Measurements from ENCODE around the gene EOGT. TPM values are rescaled to one million over a fixed set of nuclear protein-coding genes. Genes with fewer than 3 reads are reported as not detected.

EOGT gene
- total RNA-seq, 2 experiments from 2014 or later: 5.9 to 10.8 TPM

- Histone ChIP-seq H3K27ac (ENCODE audit: low read depth, low read length, poor library complexity, severe bottlenecking) (peak overlapping the region; percentile 52), H3K36me3 (ENCODE audit: insufficient read depth, low read length) (peaks cover 97% of the 10 kb centered on the region), H3K9me3 (ENCODE audit: low read length) (no peaks in the 10 kb centered on the region), H2AFZ (ENCODE audit: low read length) (no peak overlapping the region), H3K4me2 (ENCODE audit: low read length) (peak overlapping the region; percentile 50), H3K9me2 (ENCODE audit: insufficient read depth, low read length) (no peaks in the 10 kb centered on the region), H3K4me1 (ENCODE audit: insufficient read depth, low read length, poor library complexity, severe bottlenecking) (peaks cover 13% of the 10 kb centered on the region), H4K20me1 (ENCODE audit: insufficient read depth, low read length) (no peaks in the 10 kb centered on the region), H3K79me2 (ENCODE audit: insufficient read depth, low read depth, low read length) (no peaks in the 10 kb centered on the region), H3K4me3 (ENCODE audit: low read depth, low read length, poor library complexity, severe bottlenecking) (no peak overlapping the region)
- no TSS peak for BruUV-seq (replicated peaks)
- intact Hi-C loops (cut with micrococcal nuclease; ENCODE audit: unreplicated experiment): loop anchor here (2.0 kb wide), 1 partner anchor 20 kb away; no protein-coding TSS in a partner anchor
- CTCF ChIA-PET (ENCODE audit: unreplicated experiment): no interaction called here
- no peak for DNase-seq (ENCODE audit: low spot score)
- POLR2A ChIA-PET: interaction anchor here (1.1 to 3.0 kb wide), 5 partner anchors 16 to 37 kb away, joined by 3 to 13 read pairs (median 10); partner anchors contain the start of genes ARL6IP5 and UBA3
- TF ChIP-seq EZH2phosphoT487 (IDR thresholded peaks at IDR 0.05; ENCODE audit: borderline replicate concordance, low read depth, low read length) (no peak), CTCF (conservative IDR thresholded peaks at IDR 0.05; ENCODE audit: low read length) (no peak)
Measured at GRCh38 chr3:69058947-69059224, 45.4 kb upstream of the EOGT start.

GRCh38 chr3:69058180-69058946 lies 44.9 kb upstream of the EOGT start:
- POLR2A ChIA-PET: interaction anchor here (0.5 to 3.0 kb wide), 7 partner anchors 9 to 552 kb away, joined by 3 to 13 read pairs (median 7); partner anchors contain the start of genes ARL6IP5 and UBA3
- Histone ChIP-seq H3K9me3 (ENCODE audit: low read length) (no peaks in the 10 kb centered on the region), H4K20me1 (ENCODE audit: insufficient read depth, low read length) (no peaks in the 10 kb centered on the region), H3K79me2 (ENCODE audit: insufficient read depth, low read depth, low read length) (no peaks in the 10 kb centered on the region), H3K4me1 (ENCODE audit: insufficient read depth, low read length, poor library complexity, severe bottlenecking) (peaks cover 13% of the 10 kb centered on the region), H3K4me2 (ENCODE audit: low read length) (peak overlapping the region; percentile 50), H3K4me3 (ENCODE audit: low read depth, low read length, poor library complexity, severe bottlenecking) (no peak overlapping the region), H3K27ac (ENCODE audit: low read depth, low read length, poor library complexity, severe bottlenecking) (peak overlapping the region; percentile 52), H3K9me2 (ENCODE audit: insufficient read depth, low read length) (no peaks in the 10 kb centered on the region), H3K36me3 (ENCODE audit: insufficient read depth, low read length) (peaks cover 97% of the 10 kb centered on the region), H2AFZ (ENCODE audit: low read length) (peak overlapping the region; percentile 9; the same call in 1 of the 2 replicates)
- no peak for TF ChIP-seq EZH2phosphoT487 (IDR thresholded peaks at IDR 0.05; ENCODE audit: borderline replicate concordance, low read depth, low read length)
- CTCF ChIA-PET (ENCODE audit: unreplicated experiment): no interaction called here
- peak; percentile 65 for DNase-seq (ENCODE audit: low spot score)
- intact Hi-C loops (cut with micrococcal nuclease; ENCODE audit: unreplicated experiment): loop anchor here (2.0 kb wide), 1 partner anchor 20 kb away; no protein-coding TSS in a partner anchor
- BruUV-seq (replicated peaks): no TSS peak

GRCh38 chr3:69052472-69052898 lies 39.0 kb upstream of the EOGT start:
- peak overlapping the region; percentile 88 for H3K4me3 ChIP-seq (ENCODE audit: low read depth, low read length, poor library complexity, severe bottlenecking)
- peak overlapping the region; percentile 94 for H3K4me2 ChIP-seq (ENCODE audit: low read length)
- peaks cover 13% of the 10 kb centered on the region; the same call in 1 of the 2 replicates for H4K20me1 ChIP-seq (ENCODE audit: insufficient read depth, low read length)
- CTCF ChIA-PET (ENCODE audit: unreplicated experiment): interaction anchor here (0.6 kb wide), 1 partner anchor 13 kb away, joined by 3 read pairs; no protein-coding TSS in a partner anchor
- peaks cover 16% of the 10 kb centered on the region for H3K4me1 ChIP-seq (ENCODE audit: insufficient read depth, low read length, poor library complexity, severe bottlenecking)
- no TSS peak for BruUV-seq (replicated peaks)
- peak overlapping the region; percentile 95; the same call in 1 of the 2 replicates for H2AFZ ChIP-seq (ENCODE audit: low read length)
- TF ChIP-seq CTCF (conservative IDR thresholded peaks at IDR 0.05; ENCODE audit: low read length) (no peak), EZH2phosphoT487 (IDR thresholded peaks at IDR 0.05; ENCODE audit: borderline replicate concordance, low read depth, low read length) (no peak)
- H3K36me3 ChIP-seq (ENCODE audit: insufficient read depth, low read length): peaks cover 69% of the 10 kb centered on the region
- no peaks in the 10 kb centered on the region for H3K9me2 ChIP-seq (ENCODE audit: insufficient read depth, low read length)
- H3K27ac ChIP-seq (ENCODE audit: low read depth, low read length, poor library complexity, severe bottlenecking): peak overlapping the region; percentile 46
- DNase-seq (ENCODE audit: low spot score): no peak
- POLR2A ChIA-PET: interaction anchor here (0.6 to 4.5 kb wide), 7 partner anchors 8 to 1397 kb away, joined by 3 to 49 read pairs (median 4); partner anchors contain the start of genes ARL6IP5 and UBA3
- intact Hi-C loops (cut with micrococcal nuclease; ENCODE audit: unreplicated experiment): no loop called here
- no peaks in the 10 kb centered on the region for H3K9me3 ChIP-seq (ENCODE audit: low read length)
- peaks cover 34% of the 10 kb centered on the region for H3K79me2 ChIP-seq (ENCODE audit: insufficient read depth, low read depth, low read length)
